ENCODE measurements around the gene SPOCD1. TPM values are rescaled to one million over a fixed set of nuclear protein-coding genes. Genes with fewer than 3 reads are reported as not detected.

Gene SPOCD1
- total and polyA plus RNA-seq, 2 of the 4 experiments (the other 2 are of a cell fraction) = 59.7 to 132 TPM

DNA sequence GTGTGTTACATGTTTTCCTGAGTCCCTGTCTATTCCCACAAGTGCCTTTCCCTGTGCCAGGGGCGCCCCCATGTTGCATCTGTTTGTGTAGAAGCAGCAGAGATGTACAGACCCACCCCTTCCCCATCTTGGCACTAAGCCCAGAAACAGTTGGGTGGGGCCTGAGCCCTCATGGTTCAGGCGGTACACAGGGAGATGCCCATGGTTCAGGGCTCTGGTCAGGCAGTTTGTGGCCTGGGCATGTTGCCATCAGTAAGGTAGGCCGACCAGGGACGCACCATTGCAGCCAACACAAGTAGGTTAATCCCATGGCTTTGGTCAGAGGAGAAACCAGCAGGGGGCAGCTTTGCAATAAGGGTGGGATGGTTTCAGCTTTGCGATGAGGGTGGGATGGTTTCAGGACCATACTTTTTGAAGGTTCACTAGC lies 50.8 kb downstream of the SPOCD1 start:
- Histone ChIP-seq H2BK20ac (ENCODE audit: low read depth, low read length) (no peak overlapping the region), H3K56ac (ENCODE audit: extremely low read depth, insufficient read depth, low read length) (no peak overlapping the region), H3K23ac (ENCODE audit: low read depth, low read length) (no peak overlapping the region), H3K4me2 (ENCODE audit: low read depth, low read length) (no peak overlapping the region), H3K4ac (ENCODE audit: low read depth, low read length) (no peak overlapping the region), H3K79me1 (ENCODE audit: low read depth in 1 of 2, low read length in 2 of 2) (peaks cover 0 to 20% of the 10 kb centered on the region in 2 experiments; a peak in 2 of 4 replicates), H4K91ac (ENCODE audit: insufficient read depth, low read depth, low read length) (no peak overlapping the region), H2AK5ac (ENCODE audit: low read depth, low read length) (no peak overlapping the region), H2BK15ac (ENCODE audit: low read depth, low read length) (no peak overlapping the region), H3K9me3 (ENCODE audit: control insufficient read depth, insufficient read depth, low read length) (no peaks in the 10 kb centered on the region), H3K4me1 (ENCODE audit: control insufficient read depth, insufficient read depth, low read length) (peaks cover 17% of the 10 kb centered on the region), H3K9me1 (ENCODE audit: insufficient read depth, low read length) (peaks cover 7% of the 10 kb centered on the region), H3K4me3 (ENCODE audit: insufficient read depth, low read depth, low read length) (no peak overlapping the region), H2BK5ac (ENCODE audit: low read depth, low read length, poor library complexity, severe bottlenecking) (no peak overlapping the region), H3K14ac (replicated peaks; ENCODE audit: low read depth, low read length) (no peak overlapping the region), H2AK9ac (replicated peaks; ENCODE audit: low read depth, low read length, poor library complexity) (peak overlapping the region; percentile 5), H3K27ac (ENCODE audit: insufficient read depth, low read length) (no peak overlapping the region), H3K27me3 (ENCODE audit: control insufficient read depth, insufficient read depth, low read length) (peaks cover 23% of the 10 kb centered on the region), H3K36me3 (ENCODE audit: control insufficient read depth, insufficient read depth, low read length) (no peaks in the 10 kb centered on the region), H4K20me1 (ENCODE audit: insufficient read depth, low read length) (peaks cover 9% of the 10 kb centered on the region), H3K18ac (ENCODE audit: low read depth, low read length) (no peak overlapping the region), H4K8ac (ENCODE audit: low read depth in 2 of 2, low read length in 2 of 2) (no peak overlapping the region), H2BK120ac (ENCODE audit: low read depth, low read length) (no peak overlapping the region), H4K5ac (ENCODE audit: low read depth, low read length) (no peak overlapping the region), H2AFZ (replicated peaks; ENCODE audit: low read length, poor library complexity) (peak overlapping the region; percentile 86), H3K9ac (ENCODE audit: low read depth, low read length) (no peak overlapping the region)
- ATAC-seq (ENCODE audit: low read depth) (no peak), DNase-seq (peak; percentile 19)
- intact Hi-C loops (cut with micrococcal nuclease) = no loop called here
- in situ Hi-C loops (cut with MboI; ENCODE audit: low sequenced_read_pairs) = no loop called here
- no CpG with 5 or more reads among the region's 5 CpGs for WGBS, 2 experiments (ENCODE audit: extremely low coverage in 2 of 2, insufficient read length in 1 of 2)
- ChIA-PET CTCF (interaction anchor here (0.6 to 0.8 kb wide), 2 partner anchors 24 to 146 kb away, joined by 3 read pairs; no protein-coding TSS in a partner anchor), POLR2A (ENCODE audit: unreplicated experiment) (no interaction called here)
- TF ChIP-seq RAD21 (IDR thresholded peaks at IDR 0.05; ENCODE audit: low read length) = peak; percentile 31; the same call in 1 of the 2 replicates
- TF ChIP-seq, protein P1, sequence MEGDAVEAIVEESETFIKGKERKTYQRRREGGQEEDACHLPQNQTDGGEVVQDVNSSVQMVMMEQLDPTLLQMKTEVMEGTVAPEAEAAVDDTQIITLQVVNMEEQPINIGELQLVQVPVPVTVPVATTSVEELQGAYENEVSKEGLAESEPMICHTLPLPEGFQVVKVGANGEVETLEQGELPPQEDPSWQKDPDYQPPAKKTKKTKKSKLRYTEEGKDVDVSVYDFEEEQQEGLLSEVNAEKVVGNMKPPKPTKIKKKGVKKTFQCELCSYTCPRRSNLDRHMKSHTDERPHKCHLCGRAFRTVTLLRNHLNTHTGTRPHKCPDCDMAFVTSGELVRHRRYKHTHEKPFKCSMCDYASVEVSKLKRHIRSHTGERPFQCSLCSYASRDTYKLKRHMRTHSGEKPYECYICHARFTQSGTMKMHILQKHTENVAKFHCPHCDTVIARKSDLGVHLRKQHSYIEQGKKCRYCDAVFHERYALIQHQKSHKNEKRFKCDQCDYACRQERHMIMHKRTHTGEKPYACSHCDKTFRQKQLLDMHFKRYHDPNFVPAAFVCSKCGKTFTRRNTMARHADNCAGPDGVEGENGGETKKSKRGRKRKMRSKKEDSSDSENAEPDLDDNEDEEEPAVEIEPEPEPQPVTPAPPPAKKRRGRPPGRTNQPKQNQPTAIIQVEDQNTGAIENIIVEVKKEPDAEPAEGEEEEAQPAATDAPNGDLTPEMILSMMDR (conservative IDR thresholded peaks at IDR 0.05; ENCODE audit: low read depth, low read length) = peak; percentile 41
- TF ChIP-seq SMC3 (IDR thresholded peaks at IDR 0.05; ENCODE audit: low read depth, low read length) = 0 out of 2 replicates have a peak, but pooled peaks have one; percentile 20
- TF ChIP-seq POLR2A (IDR thresholded peaks at IDR 0.05; ENCODE audit: low read depth, low read length) = no peak
- dilution Hi-C loops (cut with HindIII; ENCODE audit: low sequenced_read_pairs, unreplicated experiment) = no loop called here
- BruUV-seq (replicated peaks) = no TSS peak
